Measurements from ENCODE around the gene PLK3. TPM values are rescaled to one million over a fixed set of nuclear protein-coding genes. Genes with fewer than 3 reads are reported as not detected.

The PLK3 gene
- total and polyA plus RNA-seq, 10 of the 15 experiments (the other 5 are each of a cell fraction or from before 2014, with no cell fraction given), result 1.5 to 23.2 (median 12.1) TPM

DNA sequence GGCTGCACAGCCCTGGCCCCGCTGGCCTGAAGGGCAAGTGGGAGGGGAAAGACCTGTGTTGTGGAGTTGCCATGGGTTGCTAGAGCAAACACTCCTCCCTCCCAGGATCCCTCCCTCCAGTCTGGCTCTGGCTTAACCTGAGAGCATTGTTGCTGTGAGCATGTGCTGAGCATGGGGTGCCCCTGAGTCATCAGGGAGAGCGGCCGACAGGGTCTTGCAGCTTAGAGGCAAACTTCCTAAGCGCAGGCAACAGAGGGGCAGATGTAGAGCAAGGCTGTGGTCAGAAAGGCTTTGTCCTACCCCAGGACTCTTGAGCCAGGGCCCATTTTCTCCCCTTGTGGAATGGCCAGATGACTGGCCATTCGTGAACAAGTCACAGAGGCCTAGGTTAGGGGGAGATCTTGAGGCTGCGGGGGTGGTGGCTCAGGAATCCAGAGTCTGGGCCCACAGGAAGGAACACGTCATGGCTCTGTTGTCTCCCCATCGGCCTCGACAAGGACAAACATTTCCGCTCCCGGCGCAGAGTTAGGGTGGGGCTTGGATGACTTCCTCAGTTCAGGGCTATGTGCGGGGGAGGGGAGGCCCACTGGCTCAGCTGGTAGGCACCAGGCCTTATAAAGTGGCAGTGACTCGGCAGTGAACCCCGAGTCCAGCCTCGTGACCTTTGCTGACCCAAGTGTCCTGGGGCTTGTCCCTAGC is 7.3 kb downstream of the PLK3 start (continued):
- peak; percentile 43 for TF ChIP-seq E2F8 (IDR thresholded peaks at IDR 0.05; ENCODE audit: low read depth, partially characterized antibody)
- 0 out of 2 replicates have a peak, but pooled peaks have one; percentile 17 for TF ChIP-seq BRCA1 (IDR thresholded peaks at IDR 0.05; ENCODE audit: low read depth, low read length)
- no peak for TF ChIP-seq RBBP5 (conservative IDR thresholded peaks at IDR 0.05)
- TF ChIP-seq STAT1 (conservative IDR thresholded peaks at IDR 0.05), result peak; percentile 80; the same call in 1 of the 2 replicates
- peak; percentile 56 for TF ChIP-seq ZNF207 (IDR thresholded peaks at IDR 0.05; ENCODE audit: borderline replicate concordance)
- peak in 1 of 2 experiments; percentile 86; a peak in 2 of 3 replicates for TF ChIP-seq EGR1 (IDR thresholded peaks at IDR 0.05; ENCODE audit: borderline replicate concordance in 1 of 2, low read depth in 2 of 2, low read length in 2 of 2)
- peak; percentile 78 for TF ChIP-seq RFX5 (IDR thresholded peaks at IDR 0.05; ENCODE audit: low read depth, low read length)
- TF ChIP-seq BHLHE40 (IDR thresholded peaks at IDR 0.05; ENCODE audit: borderline replicate concordance in 1 of 2, low read depth in 2 of 2, low read length in 1 of 2), result peak; percentile 32 to 46; a peak in 1 of 4 replicates
- TF ChIP-seq IKZF1 (conservative IDR thresholded peaks at IDR 0.05), result 0 out of 2 replicates have a peak, but pooled peaks have one; percentile 62
- TF ChIP-seq NR2F1 (conservative IDR thresholded peaks at IDR 0.05), result no peak; the same call in 1 of the 2 replicates
- TF ChIP-seq CBFB (IDR thresholded peaks at IDR 0.05; ENCODE audit: low read depth), result no peak
- peak; percentile 28 for TF ChIP-seq SIN3A (IDR thresholded peaks at IDR 0.05; ENCODE audit: low read depth, low read length)
- TF ChIP-seq ZNF592 (IDR thresholded peaks at IDR 0.05), result peak; percentile 44; the same call in 1 of the 2 replicates
- TF ChIP-seq TCF3 (IDR thresholded peaks at IDR 0.05; ENCODE audit: borderline replicate concordance, insufficient read depth, low read depth, low read length), result 0 out of 2 replicates have a peak, but pooled peaks have one; percentile 52
- TF ChIP-seq CREB1 (IDR thresholded peaks at IDR 0.05; ENCODE audit: low read depth), result no peak
- no peak for TF ChIP-seq RUNX3 (IDR thresholded peaks at IDR 0.05; ENCODE audit: low read length)
- no peak for TF ChIP-seq MEF2B (IDR thresholded peaks at IDR 0.05; ENCODE audit: partially characterized antibody, poor library complexity, severe bottlenecking)
- no peak; the same call in 1 of the 2 replicates for TF ChIP-seq POLR2AphosphoS2 (IDR thresholded peaks at IDR 0.05; ENCODE audit: low read depth, low read length)
- TF ChIP-seq, protein P1, sequence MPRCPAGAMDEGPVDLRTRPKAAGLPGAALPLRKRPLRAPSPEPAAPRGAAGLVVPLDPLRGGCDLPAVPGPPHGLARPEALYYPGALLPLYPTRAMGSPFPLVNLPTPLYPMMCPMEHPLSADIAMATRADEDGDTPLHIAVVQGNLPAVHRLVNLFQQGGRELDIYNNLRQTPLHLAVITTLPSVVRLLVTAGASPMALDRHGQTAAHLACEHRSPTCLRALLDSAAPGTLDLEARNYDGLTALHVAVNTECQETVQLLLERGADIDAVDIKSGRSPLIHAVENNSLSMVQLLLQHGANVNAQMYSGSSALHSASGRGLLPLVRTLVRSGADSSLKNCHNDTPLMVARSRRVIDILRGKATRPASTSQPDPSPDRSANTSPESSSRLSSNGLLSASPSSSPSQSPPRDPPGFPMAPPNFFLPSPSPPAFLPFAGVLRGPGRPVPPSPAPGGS (IDR thresholded peaks at IDR 0.05; ENCODE audit: borderline replicate concordance, insufficient read depth, low read depth, low read length, poor library complexity, severe bottlenecking), result peak; percentile 27
- no peak for TF ChIP-seq TCF7 (IDR thresholded peaks at IDR 0.05; ENCODE audit: borderline replicate concordance)
- TF ChIP-seq NBN (IDR thresholded peaks at IDR 0.05), result peak; percentile 71; the same call in 1 of the 2 replicates
- 0 out of 2 replicates have a peak, but pooled peaks have one; percentile 49 for TF ChIP-seq MTA2 (IDR thresholded peaks at IDR 0.05; ENCODE audit: low read depth)
- TF ChIP-seq LARP7 (IDR thresholded peaks at IDR 0.05), result peak; percentile 48; the same call in 1 of the 2 replicates

Measured in GM12878 (cell line).